CD4-positive, alpha-beta T cell treated with Interleukin-4 for 4 hours (primary cell): Measurements from ENCODE around the gene CFAP61.
A peak's percentile ranks its signal among the peaks of the same experiment; 100 is the strongest.
"Not testable (repeated sequence)": the region's sequence is repeated elsewhere in the genome, so short reads cannot be mapped to it uniquely, and the experiment has no call there.

Source experiments
- DNase-seq: peaks from one replicate; pipeline ENCODE4 v3.0.0-alpha.2; 2020

The CFAP61 gene

DNA sequence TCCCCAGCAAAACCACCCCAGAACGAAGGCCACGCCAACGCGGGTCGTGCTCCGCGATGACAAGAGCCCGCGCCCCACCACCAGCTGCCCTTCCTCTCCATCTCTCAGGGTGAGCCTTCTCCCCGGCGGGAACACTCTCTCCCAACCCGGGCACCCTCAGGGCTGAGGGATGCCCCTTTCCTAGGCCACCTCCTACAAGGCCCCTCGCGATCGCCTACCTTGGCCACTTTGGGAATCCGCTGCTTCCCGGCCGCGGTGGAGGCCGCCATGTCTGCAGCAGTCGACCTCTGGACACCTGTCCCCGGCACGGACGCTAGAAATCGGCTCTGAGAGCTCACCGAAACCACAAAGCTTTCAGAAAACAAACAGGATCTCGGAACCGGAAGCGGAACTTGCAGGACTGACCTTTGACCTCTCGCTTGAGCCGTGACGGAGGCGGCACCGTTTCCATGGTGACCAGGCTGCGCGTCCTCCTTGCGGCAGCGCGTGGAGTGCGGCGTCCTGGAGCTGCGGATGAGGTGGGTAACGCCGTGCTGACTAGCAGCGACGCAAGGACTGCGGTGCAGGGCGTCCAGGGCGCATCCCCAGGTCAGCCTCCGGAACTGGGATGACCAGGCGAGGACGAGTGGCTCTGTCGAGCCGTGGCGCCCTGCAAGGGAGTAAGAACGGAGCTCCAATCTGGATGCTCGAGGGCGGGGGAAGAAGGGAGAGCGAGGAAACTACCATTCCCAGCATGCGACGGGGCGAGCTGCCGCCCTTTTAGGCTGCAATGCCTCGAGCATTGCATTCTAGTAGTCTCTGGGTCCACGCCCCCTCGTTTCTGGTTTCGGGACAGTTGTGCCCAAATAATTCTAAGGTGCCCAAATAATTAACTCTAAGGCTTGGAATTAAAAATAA lies at the start of gene CFAP61, which contains the start of gene CRNKL1:
Gene CFAP61 (plus strand): TSS at position 459 of the 897 bp plus-strand sequence. CDS start 4,122 bp downstream, outside the sequence.
Gene CRNKL1 (minus strand): TSS at position 393 of the 897 bp plus-strand sequence. CDS start 124 bp downstream, at position 269.
- DNase-seq: peak; percentile 97

GRCh38 chr20:20003031-20003954 lies 49.0 kb upstream of the CFAP61 start:
- no peak for DNase-seq

DNA sequence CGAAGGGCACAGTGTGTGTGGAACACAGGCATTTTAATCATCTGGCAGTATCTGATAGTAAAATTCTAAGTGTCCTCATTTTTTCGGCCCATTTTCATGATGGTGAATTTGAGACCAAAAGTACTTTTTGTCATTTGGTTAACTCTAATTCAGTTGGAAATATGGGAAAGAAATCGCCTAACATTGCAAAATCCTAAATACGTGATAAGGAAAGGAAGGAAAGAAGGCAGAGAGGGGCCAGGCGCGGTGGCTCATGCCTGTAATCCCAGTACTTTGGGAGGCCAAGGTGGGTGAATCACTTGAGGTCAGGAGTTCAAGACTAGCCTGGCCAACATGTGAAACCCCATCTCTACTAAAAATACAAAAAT lies 48.4 kb upstream of the CFAP61 start:
- not testable (repeated sequence) for DNase-seq

- DNase-seq: no peak
Observed at GRCh38 chr20:20005342-20005741, 47.0 kb upstream of the CFAP61 start.

GRCh38 chr20:20009784-20010253 lies 42.5 kb upstream of the CFAP61 start:
- DNase-seq: no peak

DNA sequence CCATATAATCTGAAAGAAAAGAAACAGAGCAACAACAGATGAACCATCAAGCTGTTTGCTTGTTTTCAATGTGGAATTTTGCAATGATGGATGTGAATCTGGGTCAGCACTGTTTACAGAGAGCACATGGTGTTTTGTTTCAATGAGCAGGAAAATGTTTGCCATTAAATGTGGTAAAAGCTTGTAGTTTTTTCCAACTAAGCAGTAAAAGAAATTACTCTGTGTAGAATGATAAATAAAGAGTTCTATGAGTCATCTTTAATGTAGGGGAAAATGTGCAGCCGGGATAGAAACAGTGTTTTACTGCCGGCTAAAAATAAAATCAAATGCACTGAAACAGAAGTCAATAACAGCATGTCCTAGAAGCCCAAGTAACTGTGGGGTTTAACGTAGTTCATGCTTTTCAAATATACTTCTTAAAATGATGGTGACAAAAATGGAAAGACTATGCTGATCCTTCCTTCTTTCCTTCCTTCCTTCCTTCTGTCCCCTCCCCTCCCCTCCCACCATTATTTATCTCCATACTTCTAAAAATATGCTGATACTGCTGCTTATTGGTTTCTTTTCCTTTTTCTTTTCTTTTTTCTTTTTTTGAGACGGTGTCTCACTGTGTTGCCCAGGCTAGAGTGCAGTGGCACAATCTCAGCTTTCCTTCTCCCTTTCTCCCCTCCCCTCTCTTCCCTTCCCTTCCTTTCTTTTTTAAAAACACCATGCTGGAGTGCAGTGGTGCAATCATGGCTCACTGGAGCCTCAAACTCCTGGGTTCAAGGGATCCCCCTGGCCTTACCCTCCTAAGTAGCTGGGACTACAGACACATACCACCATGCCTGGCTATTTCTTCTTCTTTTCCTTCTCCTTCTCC lies 41.5 kb upstream of the CFAP61 start:
- no peak for DNase-seq

DNA sequence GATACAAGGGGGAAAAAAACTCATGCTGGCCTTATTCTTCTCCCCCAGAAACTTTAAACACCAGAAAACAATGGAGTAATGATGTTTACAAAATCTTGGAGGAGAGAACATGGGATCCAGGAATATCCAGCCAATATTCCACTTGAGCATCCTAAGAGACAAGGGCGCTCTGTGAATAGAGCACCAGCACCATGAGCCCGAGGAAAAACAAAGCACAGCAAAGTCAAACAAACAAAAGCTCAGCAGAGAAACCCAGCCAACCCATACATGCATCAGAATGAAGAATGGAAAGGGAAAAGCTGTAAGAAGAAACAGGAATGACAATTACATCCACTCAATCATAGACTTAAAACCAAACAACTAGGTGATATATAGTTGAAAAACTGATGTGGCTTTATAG lies 39.8 kb upstream of the CFAP61 start:
- no peak for DNase-seq

- DNase-seq: peak; percentile 14
Observed at GRCh38 chr20:20014659-20015058, 37.7 kb upstream of the CFAP61 start.

DNA sequence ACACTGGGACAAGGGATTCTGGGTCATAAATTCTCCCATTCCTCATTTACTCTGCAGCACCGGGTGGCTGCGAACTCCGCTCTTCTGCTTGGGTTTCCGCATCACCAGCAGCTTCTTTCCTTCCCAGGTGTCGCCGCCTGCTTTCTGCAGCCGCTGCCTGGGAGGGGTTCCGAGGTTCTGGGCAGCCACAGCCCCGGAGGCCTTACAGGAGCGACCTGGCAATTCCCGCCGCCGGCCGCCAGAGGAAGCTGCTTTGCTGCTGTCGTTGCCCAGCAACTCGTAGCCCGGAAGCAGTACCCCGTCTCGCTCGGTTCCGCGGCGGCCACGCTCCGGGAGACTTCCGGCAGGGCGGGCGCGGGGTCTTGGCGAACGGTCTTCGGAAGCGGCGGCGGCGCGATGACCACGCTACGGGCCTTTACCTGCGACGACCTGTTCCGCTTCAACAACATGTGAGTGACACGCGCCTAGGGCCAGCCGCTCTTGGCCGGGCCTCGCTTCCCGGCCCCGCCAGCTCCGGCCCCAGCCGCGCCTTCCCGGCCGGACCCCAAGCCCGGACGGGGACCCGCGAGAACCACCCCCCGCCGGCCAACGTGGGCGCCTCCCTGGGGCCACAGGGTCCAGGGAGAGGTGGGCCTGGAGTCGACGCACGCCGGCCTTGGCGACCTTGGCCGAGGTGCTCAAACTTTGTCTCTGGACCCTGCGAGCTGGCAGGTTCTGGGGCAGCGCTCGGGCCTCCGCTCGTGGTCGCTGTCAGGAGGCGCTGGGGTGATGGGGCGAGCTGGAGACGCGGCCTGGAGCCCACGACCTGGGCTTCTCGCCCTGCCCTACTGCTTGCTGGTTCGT lies 35.1 kb upstream of the CFAP61 start, which contains the start of gene NAA20:
Gene NAA20 (plus strand): TSS at position 362 of the 843 bp plus-strand sequence. CDS start 35 bp downstream, at position 397.
- peak; percentile 91 for DNase-seq

- no peak for DNase-seq
Observed at GRCh38 chr20:20017844-20018185, 34.5 kb upstream of the CFAP61 start.

GRCh38 chr20:20018366-20018765 lies 34.0 kb upstream of the CFAP61 start:
- DNase-seq: no peak

DNA sequence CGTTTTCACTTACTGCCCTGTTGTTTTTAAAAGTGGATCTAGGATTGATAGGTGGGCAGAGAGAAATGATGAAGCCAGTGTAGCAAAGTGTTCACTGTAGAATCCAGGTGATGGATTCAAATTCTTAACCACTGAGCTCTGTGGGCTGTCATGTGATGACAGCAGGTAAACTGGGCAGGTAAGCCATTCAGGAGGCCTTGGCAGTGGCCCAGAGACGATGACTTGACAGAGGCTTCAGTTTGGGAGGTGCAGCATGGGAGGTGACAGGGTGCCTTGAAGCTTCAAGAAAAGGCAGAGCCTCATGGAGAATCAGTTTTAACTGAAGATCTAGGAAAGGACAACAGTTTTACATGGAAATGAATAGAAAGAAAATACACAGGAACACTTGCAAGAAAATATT lies 33.2 kb upstream of the CFAP61 start:
- no peak for DNase-seq

DNA sequence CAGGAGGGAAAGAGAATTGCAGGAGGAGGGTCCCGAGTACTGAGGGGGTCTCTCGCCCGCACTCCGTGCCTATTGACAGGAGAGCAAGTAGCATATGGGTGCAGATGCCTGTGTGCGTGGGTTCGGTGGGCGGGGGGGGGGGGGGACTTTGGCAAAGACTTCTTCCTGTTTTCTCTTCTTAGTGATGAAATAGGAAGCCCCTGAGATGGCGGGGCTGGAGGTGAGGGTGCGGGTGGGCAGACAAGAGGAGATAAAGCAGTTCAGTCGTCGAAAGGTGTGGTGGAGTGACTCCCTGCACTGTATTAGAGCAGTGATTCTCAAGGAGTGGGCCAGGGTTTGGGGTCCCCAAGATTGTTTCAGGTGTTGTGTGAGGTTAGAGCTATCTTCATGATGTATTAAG lies 31.4 kb upstream of the CFAP61 start:
- no peak for DNase-seq

DNA sequence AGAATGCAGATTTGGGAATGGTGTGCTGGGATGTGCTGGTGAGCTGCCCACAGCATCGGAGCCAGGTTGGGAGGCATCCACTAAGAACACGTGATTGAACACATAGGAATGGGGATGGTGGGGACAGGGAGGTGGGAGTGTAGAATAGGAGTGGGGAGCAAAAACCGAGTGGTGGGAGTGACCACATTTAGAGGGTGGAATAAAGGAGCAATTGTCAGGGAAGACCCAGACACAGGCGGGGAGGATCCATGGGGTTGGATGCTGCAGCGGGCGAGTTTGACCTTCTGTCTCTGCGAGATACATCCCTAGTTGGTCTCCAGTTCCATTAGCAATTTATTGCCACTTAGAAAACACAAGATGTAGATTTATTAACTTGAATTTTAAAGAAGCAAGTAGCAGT lies 30.5 kb upstream of the CFAP61 start:
- no peak for DNase-seq

- no peak for DNase-seq
Observed at GRCh38 chr20:20022498-20022897, 29.8 kb upstream of the CFAP61 start.

DNA sequence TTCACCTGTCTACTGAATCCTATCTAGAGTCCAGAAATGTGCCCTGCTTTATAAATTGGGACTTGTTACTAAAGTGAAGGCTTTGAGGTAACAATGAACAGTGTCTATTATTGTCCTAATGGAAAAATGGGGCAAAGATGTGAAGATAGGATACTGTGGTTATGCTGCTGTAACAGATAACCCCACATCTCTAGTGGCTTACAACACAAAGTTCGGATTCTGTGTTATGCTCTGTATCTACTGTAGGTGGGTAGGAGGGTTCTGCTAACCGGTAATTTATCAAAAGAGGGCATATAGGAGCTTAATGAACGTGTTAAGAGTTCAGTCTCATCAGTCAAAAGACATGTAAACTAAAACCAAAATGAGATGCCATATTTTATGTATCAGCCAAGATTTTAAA lies 28.9 kb upstream of the CFAP61 start:
- DNase-seq: no peak

DNA sequence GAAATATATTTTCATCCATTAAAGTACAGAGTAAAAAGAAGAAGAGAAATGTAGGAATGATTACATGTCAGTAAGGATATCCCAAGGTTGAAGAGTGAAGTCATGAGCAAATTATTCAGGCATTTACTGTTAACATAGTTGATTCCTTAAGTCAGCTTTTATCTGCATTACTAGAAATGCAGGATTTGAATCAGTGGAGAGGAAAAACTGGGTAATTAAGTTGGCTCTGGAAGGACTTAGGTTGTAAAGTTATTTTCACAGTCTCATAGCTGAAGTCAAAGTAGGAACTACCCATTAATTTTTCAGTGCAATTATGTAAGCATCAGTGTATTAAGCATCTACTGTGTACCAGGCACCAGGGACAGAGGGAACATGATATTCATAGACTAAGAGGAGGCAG lies 27.4 kb upstream of the CFAP61 start:
- no peak for DNase-seq

- DNase-seq: no peak
Observed at GRCh38 chr20:20027284-20027683, 25.0 kb upstream of the CFAP61 start.

DNA sequence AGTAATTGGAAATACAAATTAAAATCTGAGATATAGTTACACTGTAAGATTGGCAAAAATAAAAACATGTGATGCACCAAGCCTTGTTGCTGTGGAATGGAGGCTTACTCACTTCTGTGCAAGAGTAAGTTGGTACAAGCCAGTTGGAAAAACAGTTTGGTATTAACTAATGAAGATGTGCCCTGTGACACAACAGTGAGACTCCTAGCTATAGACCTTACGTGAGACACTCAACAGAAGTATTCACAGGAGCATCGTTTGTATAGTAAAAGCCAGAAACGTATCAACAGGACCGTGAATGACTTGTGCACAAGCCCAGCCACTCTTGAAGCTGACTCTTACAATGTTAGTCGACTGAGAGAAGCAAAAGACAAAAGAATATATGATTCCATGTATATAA lies 20.5 kb upstream of the CFAP61 start:
- no peak for DNase-seq

DNA sequence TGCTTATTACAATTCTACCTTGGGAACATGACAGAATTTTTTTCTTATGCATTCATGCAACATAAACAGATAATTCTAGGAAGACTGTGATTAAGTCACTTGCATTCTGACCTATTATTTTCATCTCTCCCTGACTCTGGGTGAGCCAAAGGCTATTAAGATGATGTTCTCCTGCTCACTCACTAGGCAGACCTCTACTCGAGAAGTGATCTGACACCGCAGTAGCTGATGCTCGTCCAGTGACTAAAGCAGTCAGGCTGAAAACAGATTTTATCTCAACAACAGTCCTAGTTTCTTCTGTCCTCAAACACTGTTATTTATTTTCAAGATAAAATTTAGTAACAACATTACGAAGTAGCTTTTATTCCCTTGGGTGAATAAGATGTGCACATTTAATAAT lies 17.8 kb upstream of the CFAP61 start:
- no peak for DNase-seq

DNA sequence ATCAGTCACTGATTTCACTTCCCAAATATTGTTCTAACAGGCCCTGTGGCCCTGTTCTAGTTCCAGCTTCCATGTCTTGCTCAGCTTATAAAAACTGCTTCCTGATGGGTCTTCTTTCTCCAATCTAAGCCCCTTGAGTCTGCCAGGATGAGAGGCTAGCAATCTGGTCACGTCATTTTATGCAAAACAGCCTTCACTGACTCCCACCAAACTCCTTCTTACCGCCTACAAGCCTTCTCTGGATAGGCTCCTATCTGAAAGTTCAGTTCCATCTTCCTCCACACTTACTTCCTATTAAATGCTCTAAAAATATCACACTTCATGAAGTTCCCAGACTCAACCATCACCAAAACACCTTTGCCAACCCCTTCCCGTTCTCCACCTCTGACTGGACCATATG lies 15.6 kb upstream of the CFAP61 start:
- no peak for DNase-seq

DNA sequence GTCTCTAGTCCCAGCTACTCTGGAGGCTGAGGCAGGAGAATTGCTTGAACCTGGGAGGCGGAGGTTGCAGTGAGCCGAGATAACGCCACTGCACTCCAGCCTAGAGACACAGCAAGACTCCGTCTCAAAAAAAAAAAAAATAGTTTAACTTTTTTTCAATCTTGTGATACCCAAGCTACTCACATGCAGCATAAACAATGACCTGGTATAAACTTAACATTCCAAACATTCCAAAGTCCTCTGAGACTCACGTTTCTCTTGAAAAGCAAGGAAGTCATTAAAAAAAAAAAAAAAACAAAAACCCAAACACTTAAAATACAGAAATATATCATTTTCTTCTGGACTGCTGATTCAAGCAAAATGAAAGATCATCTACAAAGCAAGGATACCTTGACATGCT lies 14.4 kb upstream of the CFAP61 start:
- DNase-seq: no peak
